ENCODE data around the gene DIDO1.

DIDO1 gene

GRCh38 chr20:62889871-62890270, 36.4 kb downstream of the DIDO1 start:
- DNase-seq, result no peak

- no peak for DNase-seq
Measured at GRCh38 chr20:62889411-62889810, 36.9 kb downstream of the DIDO1 start.

GRCh38 chr20:62888910-62889309, 37.4 kb downstream of the DIDO1 start:
- no peak for DNase-seq

GRCh38 chr20:62888406-62888805, 37.9 kb downstream of the DIDO1 start:
- DNase-seq, result no peak

- no peak for DNase-seq
Measured at GRCh38 chr20:62887860-62888239, 38.5 kb downstream of the DIDO1 start.

GRCh38 chr20:62887152-62887859, 39.0 kb downstream of the DIDO1 start:
- DNase-seq, result peak; percentile 47

GRCh38 chr20:62886709-62887058, 39.6 kb downstream of the DIDO1 start:
- DNase-seq, result peak; percentile 4

GRCh38 chr20:62885896-62886708, 40.2 kb downstream of the DIDO1 start:
- DNase-seq, result no peak

- no peak for DNase-seq
Measured at GRCh38 chr20:62885046-62885895, 41.0 kb downstream of the DIDO1 start.

GRCh38 chr20:62884556-62884955, 41.7 kb downstream of the DIDO1 start:
- no peak for DNase-seq

GRCh38 chr20:62882426-62882825, 43.9 kb downstream of the DIDO1 start:
- no peak for DNase-seq

GRCh38 chr20:62881662-62882395, 44.5 kb downstream of the DIDO1 start:
- DNase-seq, result no peak

- DNase-seq, result no peak
Measured at GRCh38 chr20:62880935-62881661, 45.2 kb downstream of the DIDO1 start.

GRCh38 chr20:62880147-62880934, 46.0 kb downstream of the DIDO1 start:
- no peak for DNase-seq

- no peak for DNase-seq
Measured at GRCh38 chr20:62879275-62880146, 46.8 kb downstream of the DIDO1 start.

GRCh38 chr20:62878244-62879038, 47.9 kb downstream of the DIDO1 start:
- no peak for DNase-seq

GRCh38 chr20:62876902-62877816, 49.1 kb downstream of the DIDO1 start:
- DNase-seq, result no peak

- DNase-seq, result no peak
Measured at GRCh38 chr20:62876501-62876901, 49.8 kb downstream of the DIDO1 start.
